A673 (cell line): ENCODE results near the gene CEP57L1.
"Not testable (repeated sequence)": the region's sequence is repeated elsewhere in the genome, so short reads cannot be mapped to it uniquely, and the experiment has no call there.

Experiments
- EZH2 ChIP-seq: fragments of 200-600 bp; sonication (generic); IDR thresholded peaks from 2 replicates; pipeline ENCODE4 v1.6.1; 2017; ENCODE audit warnings: borderline replicate concordance, low read depth, mild to moderate bottlenecking, mixed read lengths, antibody characterized with exemption, low read length; ENCODE audit not compliant: poor library complexity, severe bottlenecking
- TF ChIP-seq, protein P1 (sequence below): fragments of 300-800, 200-600 bp; sonication (generic); conservative IDR thresholded peaks from 2 replicates; pipeline ENCODE4 v1.5.1; 2017; ENCODE audit warnings: low read depth, mild to moderate bottlenecking, antibody characterized with exemption, low read length, moderate library complexity, mixed read lengths

DNA sequence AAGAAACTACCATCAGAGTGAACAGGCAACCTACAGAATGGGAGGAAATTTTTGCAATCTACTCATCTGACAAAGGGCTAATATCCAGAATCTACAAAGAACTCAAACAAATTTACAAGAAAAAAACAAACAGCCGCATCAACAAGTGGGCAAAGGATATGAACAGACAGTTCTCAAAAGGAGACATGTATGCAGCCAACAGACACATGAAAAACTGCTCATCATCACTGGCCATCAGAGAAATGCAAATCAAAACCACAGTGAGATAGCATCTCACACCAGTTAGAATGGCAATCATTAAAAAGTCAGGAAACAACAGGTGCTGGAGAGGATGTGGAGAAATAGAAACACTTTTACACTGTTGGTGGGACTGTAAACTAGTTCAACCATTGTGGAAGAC, 40.3 kb downstream of the CEP57L1 start:
- TF ChIP-seq, protein P1, sequence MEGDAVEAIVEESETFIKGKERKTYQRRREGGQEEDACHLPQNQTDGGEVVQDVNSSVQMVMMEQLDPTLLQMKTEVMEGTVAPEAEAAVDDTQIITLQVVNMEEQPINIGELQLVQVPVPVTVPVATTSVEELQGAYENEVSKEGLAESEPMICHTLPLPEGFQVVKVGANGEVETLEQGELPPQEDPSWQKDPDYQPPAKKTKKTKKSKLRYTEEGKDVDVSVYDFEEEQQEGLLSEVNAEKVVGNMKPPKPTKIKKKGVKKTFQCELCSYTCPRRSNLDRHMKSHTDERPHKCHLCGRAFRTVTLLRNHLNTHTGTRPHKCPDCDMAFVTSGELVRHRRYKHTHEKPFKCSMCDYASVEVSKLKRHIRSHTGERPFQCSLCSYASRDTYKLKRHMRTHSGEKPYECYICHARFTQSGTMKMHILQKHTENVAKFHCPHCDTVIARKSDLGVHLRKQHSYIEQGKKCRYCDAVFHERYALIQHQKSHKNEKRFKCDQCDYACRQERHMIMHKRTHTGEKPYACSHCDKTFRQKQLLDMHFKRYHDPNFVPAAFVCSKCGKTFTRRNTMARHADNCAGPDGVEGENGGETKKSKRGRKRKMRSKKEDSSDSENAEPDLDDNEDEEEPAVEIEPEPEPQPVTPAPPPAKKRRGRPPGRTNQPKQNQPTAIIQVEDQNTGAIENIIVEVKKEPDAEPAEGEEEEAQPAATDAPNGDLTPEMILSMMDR, result not testable (repeated sequence)
- not testable (repeated sequence) for TF ChIP-seq EZH2
